ENCODE data around the gene YBX3.

YBX3 gene

DNA sequence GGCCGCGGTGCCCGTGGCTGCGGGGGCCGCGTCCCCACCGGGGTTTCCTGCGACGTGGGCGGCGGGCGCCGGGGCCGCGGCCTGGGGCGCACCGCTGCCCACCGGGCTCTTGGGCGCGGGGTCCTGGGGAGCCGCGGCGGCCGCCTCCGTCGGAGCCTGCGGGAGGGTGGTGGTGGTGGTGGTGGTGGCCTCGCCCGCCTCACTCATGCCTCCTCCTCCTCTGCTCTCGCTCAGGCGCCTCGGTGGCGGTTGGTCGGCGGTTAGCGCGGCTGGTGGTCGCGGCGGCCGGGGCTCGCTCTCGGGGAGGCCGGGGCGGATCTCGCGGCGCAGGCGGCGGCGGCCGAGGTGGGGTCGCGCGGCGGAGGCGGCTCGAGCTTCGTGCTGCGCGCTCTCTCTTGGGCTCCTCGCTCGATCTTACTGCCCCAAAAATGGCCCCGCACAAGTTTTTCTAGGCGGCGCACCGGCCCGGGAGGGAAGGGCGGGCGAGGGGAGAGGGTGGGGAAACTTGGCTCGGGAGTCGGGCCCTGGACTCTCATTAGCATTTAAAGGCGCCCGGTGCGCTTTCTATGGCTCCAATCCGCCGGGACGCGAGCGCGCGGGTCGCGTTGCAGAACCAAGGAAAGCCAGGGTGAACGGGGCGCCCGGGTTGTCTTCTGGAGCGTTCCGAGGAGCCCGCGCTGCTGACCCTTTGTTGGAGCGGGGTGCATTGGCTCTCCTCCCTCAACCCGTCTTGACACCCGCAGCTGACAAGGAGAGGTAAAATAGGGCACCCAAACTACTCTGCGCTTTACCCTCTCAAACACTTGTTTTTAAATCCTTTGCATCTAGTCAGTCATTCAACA, at the start of gene YBX3:
Gene YBX3 (minus strand): TSS at position 419 of the 842 bp plus-strand sequence. CDS start 212 bp downstream, at position 207.
- TF ChIP-seq, protein P1, sequence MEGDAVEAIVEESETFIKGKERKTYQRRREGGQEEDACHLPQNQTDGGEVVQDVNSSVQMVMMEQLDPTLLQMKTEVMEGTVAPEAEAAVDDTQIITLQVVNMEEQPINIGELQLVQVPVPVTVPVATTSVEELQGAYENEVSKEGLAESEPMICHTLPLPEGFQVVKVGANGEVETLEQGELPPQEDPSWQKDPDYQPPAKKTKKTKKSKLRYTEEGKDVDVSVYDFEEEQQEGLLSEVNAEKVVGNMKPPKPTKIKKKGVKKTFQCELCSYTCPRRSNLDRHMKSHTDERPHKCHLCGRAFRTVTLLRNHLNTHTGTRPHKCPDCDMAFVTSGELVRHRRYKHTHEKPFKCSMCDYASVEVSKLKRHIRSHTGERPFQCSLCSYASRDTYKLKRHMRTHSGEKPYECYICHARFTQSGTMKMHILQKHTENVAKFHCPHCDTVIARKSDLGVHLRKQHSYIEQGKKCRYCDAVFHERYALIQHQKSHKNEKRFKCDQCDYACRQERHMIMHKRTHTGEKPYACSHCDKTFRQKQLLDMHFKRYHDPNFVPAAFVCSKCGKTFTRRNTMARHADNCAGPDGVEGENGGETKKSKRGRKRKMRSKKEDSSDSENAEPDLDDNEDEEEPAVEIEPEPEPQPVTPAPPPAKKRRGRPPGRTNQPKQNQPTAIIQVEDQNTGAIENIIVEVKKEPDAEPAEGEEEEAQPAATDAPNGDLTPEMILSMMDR (IDR thresholded peaks at IDR 0.05; ENCODE audit: insufficient read depth, low read depth, low read length, missing control alignments) = no peak
- H3K4me3 ChIP-seq (ENCODE audit: low read depth, low read length) = peak within 1 kb of the TSS; percentile 100
- peak; percentile 84 for DNase-seq (ENCODE audit: low read depth)

DNA sequence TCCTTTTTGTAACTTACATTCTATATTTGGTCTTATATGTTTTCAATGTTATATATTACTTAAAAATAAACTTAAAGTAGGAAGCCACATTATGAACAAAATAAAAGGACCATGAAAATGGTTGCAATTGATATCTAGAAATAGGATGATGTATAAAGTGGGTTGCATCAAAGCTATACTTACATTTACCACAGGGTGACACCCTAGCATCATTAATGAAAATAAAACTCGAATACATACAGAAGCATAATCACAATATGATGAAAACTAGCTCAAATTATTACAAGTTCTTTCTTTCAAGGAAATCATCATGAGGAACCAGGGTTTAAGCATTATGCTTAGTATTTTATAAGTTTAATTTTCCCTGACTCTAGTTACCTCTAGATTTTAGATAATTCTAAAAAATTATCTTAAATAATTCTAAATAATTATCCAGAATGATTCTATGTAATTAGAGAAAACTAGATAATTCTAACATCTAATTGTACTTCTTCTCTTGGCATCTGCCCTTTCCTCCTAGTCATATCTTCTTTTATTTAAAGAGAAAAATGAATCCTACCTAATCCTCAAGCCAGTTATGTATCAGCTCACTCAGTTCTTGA, 48.1 kb upstream of the YBX3 start:
- peak; percentile 24 for DNase-seq (ENCODE audit: low read depth)
- TF ChIP-seq, protein P1 (IDR thresholded peaks at IDR 0.05; ENCODE audit: insufficient read depth, low read depth, low read length, missing control alignments) = peak; percentile 37

DNA sequence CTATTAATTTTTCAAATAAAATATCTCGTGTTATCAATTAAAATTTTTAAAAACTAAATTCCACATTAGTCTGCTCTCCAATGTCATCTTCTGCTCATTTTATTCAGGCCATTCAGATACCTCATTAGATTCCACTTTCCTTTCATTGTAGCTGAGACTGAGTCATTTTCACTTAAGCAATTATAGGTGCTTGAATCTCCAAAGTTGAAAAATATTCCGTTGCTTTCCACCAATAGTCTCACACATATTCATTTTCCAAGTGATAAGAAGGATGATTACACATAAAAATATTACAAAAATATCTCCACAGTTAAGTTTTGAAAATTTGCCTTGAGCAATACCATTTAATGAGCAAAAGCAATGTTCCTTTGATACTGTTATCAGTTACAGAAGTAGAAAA, 36.5 kb upstream of the YBX3 start:
- no peak for DNase-seq (ENCODE audit: low read depth)
- TF ChIP-seq, protein P1 (IDR thresholded peaks at IDR 0.05; ENCODE audit: insufficient read depth, low read depth, low read length, missing control alignments) = no peak
- H3K4me3 ChIP-seq (ENCODE audit: low read depth, low read length) = no peak overlapping the region

More for the DNA sequence above, 48.1 kb upstream of the YBX3 start:
- no peak overlapping the region for H3K4me3 ChIP-seq (ENCODE audit: low read depth, low read length)

- H3K4me3 ChIP-seq (ENCODE audit: low read depth, low read length) = no peak overlapping the region
- TF ChIP-seq, protein P1 (IDR thresholded peaks at IDR 0.05; ENCODE audit: insufficient read depth, low read depth, low read length, missing control alignments) = no peak
- no peak for DNase-seq (ENCODE audit: low read depth)
Observed at GRCh38 chr12:10756194-10756593, 33.1 kb upstream of the YBX3 start.

DNA sequence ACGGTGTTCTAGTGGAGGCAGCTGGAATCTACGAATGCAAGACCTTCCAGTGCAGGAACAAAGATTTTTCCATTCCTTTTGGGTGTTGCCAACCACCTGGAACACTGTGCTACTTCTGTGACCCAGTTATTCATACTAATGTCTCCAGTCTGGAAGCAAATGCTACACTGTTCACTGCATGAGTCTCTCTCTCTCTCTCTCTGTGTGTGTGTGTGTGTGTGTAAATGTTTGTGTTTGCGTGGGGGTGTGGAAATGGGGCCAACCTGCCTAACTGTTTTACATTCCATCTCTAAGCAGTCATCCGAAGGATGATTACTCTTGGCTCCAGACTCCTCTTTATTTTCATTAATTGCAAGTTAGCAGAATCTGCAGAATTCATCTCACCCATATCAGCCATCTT, 29.9 kb upstream of the YBX3 start:
- TF ChIP-seq, protein P1 (IDR thresholded peaks at IDR 0.05; ENCODE audit: insufficient read depth, low read depth, low read length, missing control alignments) = no peak
- no peak overlapping the region for H3K4me3 ChIP-seq (ENCODE audit: low read depth, low read length)
- no peak for DNase-seq (ENCODE audit: low read depth)

GRCh38 chr12:10750385-10750727, 27.2 kb upstream of the YBX3 start:
- TF ChIP-seq, protein P1 (IDR thresholded peaks at IDR 0.05; ENCODE audit: insufficient read depth, low read depth, low read length, missing control alignments) = no peak
- no peak for DNase-seq (ENCODE audit: low read depth)
- no peak overlapping the region; the same call in 1 of the 2 replicates for H3K4me3 ChIP-seq (ENCODE audit: low read depth, low read length)

Measured in GM12865 (cell line).